H1 (cell line): Measurements from ENCODE around the gene GNG12. TPM values are rescaled to one million over a fixed set of nuclear protein-coding genes. Genes with fewer than 3 reads are reported as not detected.

Experiments
- EGR1 ChIP-seq: IDR thresholded peaks from 2 replicates; pipeline ENCODE4 v1.6.1; 2011; ENCODE audit warnings: low read depth, low read length, borderline replicate concordance
- FOSL1 ChIP-seq: IDR thresholded peaks from 2 replicates; pipeline ENCODE4 v1.6.1; 2011; ENCODE audit warnings: mild to moderate bottlenecking, low read depth, low read length, moderate library complexity; ENCODE audit not compliant: insufficient read depth
- HDAC2 ChIP-seq, 2 experiments: fragments of 300-600 bp in 1 of 2; sonication (generic) in 1 of 2; IDR thresholded peaks; 2 replicates each; pipeline ENCODE4 v1.6.1; 2011 to 2012; ENCODE audit warnings: low read depth in 2 of 2, low read length in 2 of 2, mild to moderate bottlenecking in 2 of 2, moderate library complexity in 2 of 2, borderline replicate concordance in 1 of 2, inconsistent platforms in 1 of 2
- polyA plus RNA-seq, 7 experiments: library from polyadenylated mRNA; depleted of rRNA in 3 of 7; stranded (reverse) in 5 of 7; unstranded in 2 of 7; fragments of >200 nt in 5 of 7; fragments of 200-250 nt in 2 of 7; gene quantifications; 1 replicate in 5 of 7; 2 replicates in 1 of 7; 4 replicates in 1 of 7; pipeline versions ENCODE4 v1.2.1 to v1.2.3, GENCODE V29; 2011 to 2013; ENCODE audit warnings: missing spikeins in 2 of 7, mixed read lengths in 2 of 7
- total RNA-seq: library from RNA; stranded (reverse); fragmentation: NEBNext Ultra II Directional; extraction: Animal tissue kit (Norgen Biotek cat#: 25700); gene quantifications from 2 replicates; pipeline ENCODE4 v1.2.1, GENCODE V29; 2021

The GNG12 gene
- total and polyA plus RNA-seq, 2 of the 8 experiments (the other 6 are each of a cell fraction or from before 2014, with no cell fraction given) = 11.4 to 35.8 TPM

GRCh38 chr1:67807282-67807681 lies 26.0 kb downstream of the GNG12 start (continued):
- TF ChIP-seq FOSL1 (no peak), EGR1 (no peak), HDAC2 (IDR thresholded peaks at IDR 0.05; ENCODE audit: borderline replicate concordance in 1 of 2, low read depth in 2 of 2, low read length in 2 of 2) (no peak)
- TF ChIP-seq, all 59 proteins: peak for 0
